B cell (primary cell): ENCODE data around the gene ICAM3. TPM values are rescaled to one million over a fixed set of nuclear protein-coding genes. Genes with fewer than 3 reads are reported as not detected.

Source experiments
- ATAC-seq: fragments of 200-7000 bp; cut with Tn5 transposase; one replicate; pipeline ENCODE4 v1.10.0; 2021; ENCODE audit warnings: low read depth, mild to moderate bottlenecking, moderate number of reproducible peaks, moderate library complexity
- CTCF ChIA-PET: fragments of 350-600 bp; sonication (Branson Sonifier 250); formaldehyde crosslinking; loops from one replicate; lab custom pipeline; 2021; ENCODE audit warnings: antibody characterized with exemption, inconsistent platforms; lab: Charles Lee
- POLR2A ChIA-PET: fragments of 350-600 bp; sonication (Branson Sonifier 250); formaldehyde crosslinking; loops from one replicate; lab custom pipeline; 2021; ENCODE audit warnings: antibody characterized with exemption; lab: Charles Lee
- DNase-seq: peaks from one replicate; pipeline ENCODE4 v3.0.0; 2013
- H2AFZ ChIP-seq: 2 replicates; pipeline ENCODE4 v1.6.1; 2012; ENCODE audit warnings: mild to moderate bottlenecking, low read depth, low read length; ENCODE audit not compliant: insufficient read depth, poor library complexity, severe bottlenecking
- H3K27ac ChIP-seq, 2 donors: 1 replicate in 1 of 2; 2 replicates in 1 of 2; pipeline ENCODE4 v1.5.1; 2012 to 2013; ENCODE audit warnings: low read length in 2 of 2, mild to moderate bottlenecking in 2 of 2, moderate library complexity in 1 of 2
- H3K27me3 ChIP-seq, 4 experiments: fragments of 200-600 bp in 1 of 4; sonication (generic) in 1 of 4; replicated peaks in 1 of 4; 1 replicate in 2 of 4; 2 replicates in 2 of 4; pipeline versions ENCODE4 v1.6.1 to v1.7.0; 2013 to 2016; ENCODE audit warnings: low read length in 3 of 4, mild to moderate bottlenecking in 2 of 4, mixed read lengths in 1 of 4, moderate library complexity in 1 of 4; ENCODE audit not compliant: insufficient read depth in 4 of 4, control insufficient read depth in 3 of 4; ENCODE audit errors: control extremely low read depth in 1 of 4
- H3K36me3 ChIP-seq, 2 experiments: replicated peaks in 1 of 2; 1 replicate in 1 of 2; 2 replicates in 1 of 2; pipeline versions ENCODE4 v1.6.1 to v1.7.1; 2013; ENCODE audit warnings: low read length in 1 of 2; ENCODE audit not compliant: insufficient read depth in 2 of 2, control insufficient read depth in 1 of 2; ENCODE audit errors: control extremely low read depth in 1 of 2, extremely low read depth in 1 of 2
- H3K4me1 ChIP-seq, 2 donors: fragments of 200-600 bp in 1 of 2; sonication (generic) in 1 of 2; 1 replicate in 1 of 2; 2 replicates in 1 of 2; pipeline versions ENCODE4 v1.5.1 to v1.6.1; 2013 to 2017; ENCODE audit warnings: low read length in 2 of 2; ENCODE audit not compliant: control insufficient read depth in 2 of 2, insufficient read depth in 2 of 2
- H3K4me2 ChIP-seq: replicated peaks from 2 replicates; pipeline ENCODE3; 2012; ENCODE audit warnings: mild to moderate bottlenecking, low read depth, low read length; ENCODE audit not compliant: poor library complexity, severe bottlenecking
- H3K4me3 ChIP-seq, 5 experiments: fragments of 200-600 bp in 1 of 5; sonication (generic) in 1 of 5; 1 replicate in 3 of 5; 2 replicates in 2 of 5; pipeline versions ENCODE4 v1.5.1 to v1.7.0; 2011 to 2016; ENCODE audit warnings: low read length in 4 of 5, mild to moderate bottlenecking in 4 of 5, low read depth in 2 of 5, control low read depth in 1 of 5, moderate library complexity in 1 of 5; ENCODE audit not compliant: insufficient read depth in 1 of 5; ENCODE audit errors: control extremely low read depth in 1 of 5, extremely low read depth in 1 of 5
- H3K79me2 ChIP-seq: fragments of 200-600 bp; sonication (generic); one replicate; pipeline ENCODE4 v1.6.0; 2016; ENCODE audit warnings: low read length; ENCODE audit not compliant: control insufficient read depth, insufficient read depth
- H3K9ac ChIP-seq: fragments of 200-600 bp; sonication (generic); 2 replicates; pipeline ENCODE4 v1.6.1; 2017; ENCODE audit warnings: mild to moderate bottlenecking, low read length, moderate library complexity
- H3K9me3 ChIP-seq, 3 donors: one replicate each; pipeline versions ENCODE4 v1.6.1 to v1.7.1; 2013; ENCODE audit warnings: low read length in 2 of 3; ENCODE audit not compliant: control insufficient read depth in 2 of 3, insufficient read depth in 1 of 3; ENCODE audit errors: control extremely low read depth in 1 of 3
- H4K20me1 ChIP-seq: 2 replicates; pipeline ENCODE4 v1.6.0; 2012; ENCODE audit warnings: mild to moderate bottlenecking, low read length; ENCODE audit not compliant: insufficient read depth, control insufficient read depth, poor library complexity, severe bottlenecking
- H3K27ac Mint-ChIP-seq: one replicate; pipeline ENCODE4 v1.8.0; 2021; ENCODE audit warnings: mixed read lengths
- H3K27me3 Mint-ChIP-seq: one replicate; pipeline ENCODE4 v1.8.0; 2021; ENCODE audit warnings: mixed read lengths
- H3K4me1 Mint-ChIP-seq: one replicate; pipeline ENCODE4 v1.8.0; 2021; ENCODE audit warnings: mixed read lengths
- H3K4me3 Mint-ChIP-seq: one replicate; pipeline ENCODE4 v1.8.0; 2021; ENCODE audit warnings: mixed read lengths
- H3K9me3 Mint-ChIP-seq: one replicate; pipeline ENCODE4 v1.8.0; 2022; ENCODE audit warnings: mixed read lengths; ENCODE audit not compliant: insufficient read depth
- CTCF ChIP-seq: fragments of 200-600 bp; IDR thresholded peaks from one replicate; pipeline ENCODE4 v1.8.0; 2022; ENCODE audit warnings: antibody characterized with exemption, mild to moderate bottlenecking
- EZH2 ChIP-seq: IDR thresholded peaks from 2 replicates; pipeline ENCODE4 v1.6.1; 2012; ENCODE audit warnings: borderline replicate concordance, low read depth, mild to moderate bottlenecking, moderate library complexity, low read length; ENCODE audit not compliant: insufficient read depth, poor library complexity, severe bottlenecking
- WGBS: methylation state at CpG from one replicate; pipeline ENCODE4 v1.1.5; 2013; ENCODE audit warnings: missing lambda C conversion rate; ENCODE audit not compliant: insufficient coverage; 5-methylcytosine and 5-hydroxymethylcytosine counted together
- intact Hi-C: fragments of 100-400 bp; cut with micrococcal nuclease; formaldehyde crosslinking; loops from one replicate; pipeline ENCODE4 v1.10.0; 2022
- polyA plus RNA-seq: library from polyadenylated mRNA; depleted of rRNA; stranded (reverse); fragments of >200 nt; gene quantifications from 2 replicates; pipeline ENCODE4 v1.2.3, GENCODE V29; 2012
- total RNA-seq, 2 donors: library from RNA; stranded (reverse); fragments of 120-200 nt in 1 of 2; gene quantifications; 1 replicate in 1 of 2; 2 replicates in 1 of 2; pipeline versions ENCODE4 v1.2.3 to v1.2.4, GENCODE V29; 2013 to 2022

ICAM3 gene
- total and polyA plus RNA-seq, 2 donors (not counting 1 experiment from before 2014, with no cell fraction given): 119 to 223 TPM

GRCh38 chr19:10289167-10289835 is 50.1 kb downstream of the ICAM3 start:
- Mint-ChIP-seq H3K9me3 (no peaks in the 10 kb centered on the region), H3K27me3 (peaks cover 37% of the 10 kb centered on the region), H3K27ac (no peak overlapping the region), H3K4me1 (peaks cover 71% of the 10 kb centered on the region), H3K4me3 (peak overlapping the region; percentile 87)
- ATAC-seq (peak; percentile 46), DNase-seq (peak; percentile 84)
- H3K4me3 ChIP-seq: peak overlapping the region in 4 of 5 experiments; percentile 22 to 63 (median 46)
- 1% methylated on average over 40 of the region's 50 CpGs for WGBS
- H3K4me2 ChIP-seq: peak overlapping the region; percentile 96
- POLR2A ChIA-PET: interaction anchor here (0.5 to 5.4 kb wide), 6 partner anchors 9 to 58 kb away, joined by 3 to 27 read pairs (median 3); partner anchors contain the start of gene ICAM1
- H2AFZ ChIP-seq: peak overlapping the region; percentile 61
- intact Hi-C loops: no loop called here
- H3K79me2 ChIP-seq: no peaks in the 10 kb centered on the region
- peaks cover 2 to 19% of the 10 kb centered on the region in 2 experiments for H3K36me3 ChIP-seq
- H4K20me1 ChIP-seq: peaks cover 29% of the 10 kb centered on the region
- H3K27me3 ChIP-seq: peaks cover 0 to 75% (median 54%) of the 10 kb centered on the region in 4 experiments
- H3K9me3 ChIP-seq: peaks cover 0 to 59% (median 0%) of the 10 kb centered on the region in 3 donors
- TF ChIP-seq CTCF (no peak), EZH2 (no peak)
- no peak overlapping the region for H3K27ac ChIP-seq
- peaks cover 83 to 84% of the 10 kb centered on the region in 2 donors for H3K4me1 ChIP-seq
- CTCF ChIA-PET: interaction anchor here (0.6 to 8.5 kb wide), 9 partner anchors 9 to 1147 kb away, joined by 3 to 116 read pairs (median 3); partner anchors contain the start of gene ICAM1
- H3K9ac ChIP-seq: peak overlapping the region; percentile 64
